ENCODE data around the gene GALNT5. TPM values are rescaled to one million over a fixed set of nuclear protein-coding genes. Genes with fewer than 3 reads are reported as not detected.

The GALNT5 gene
- total RNA-seq, 1 experiment from 2014 or later = 0.04 TPM

- H4K20me1 ChIP-seq (ENCODE audit: low read length) = no peaks in the 10 kb centered on the region
- H3K27me3 ChIP-seq (ENCODE audit: low read length) = no peaks in the 10 kb centered on the region
- no peak overlapping the region for H3K27ac ChIP-seq (ENCODE audit: low read length)
- 0 out of 2 replicates have a peak, but pooled peaks cover 7% of the 10 kb centered on the region for H3K4me1 ChIP-seq (ENCODE audit: insufficient read depth, low read length)
- ChIA-PET POLR2A (ENCODE audit: unreplicated experiment) (no interaction called here), CTCF (no interaction called here)
- no TSS peak for BruUV-seq (replicated peaks)
- H3K4me3 ChIP-seq (ENCODE audit: low read length) = no peak overlapping the region
- DNase-seq = no peak
- intact Hi-C loops (cut with micrococcal nuclease) = no loop called here
- H3K79me2 ChIP-seq (ENCODE audit: low read length) = no peaks in the 10 kb centered on the region
- no peaks in the 10 kb centered on the region for H3K9me2 ChIP-seq (replicated peaks; ENCODE audit: low read length)
- H3K36me3 ChIP-seq (ENCODE audit: low read depth, low read length) = no peaks in the 10 kb centered on the region
- H2AFZ ChIP-seq (ENCODE audit: low read length) = no peak overlapping the region
- no peaks in the 10 kb centered on the region for H3F3A ChIP-seq (ENCODE audit: low read length, unreplicated experiment)
- no peak overlapping the region for H3K4me2 ChIP-seq (ENCODE audit: low read length)
- no peak for ATAC-seq
- TF ChIP-seq EZH2phosphoT487 (IDR thresholded peaks at IDR 0.05; ENCODE audit: borderline replicate concordance, low read length) (no peak), CTCF (conservative IDR thresholded peaks at IDR 0.05; ENCODE audit: low read depth, low read length) (no peak), EZH2 (IDR thresholded peaks at IDR 0.05; ENCODE audit: low read length, unreplicated experiment) (no peak)
- no peaks in the 10 kb centered on the region for H3K9me3 ChIP-seq (ENCODE audit: low read length)
- no peak overlapping the region for H3K9ac ChIP-seq (ENCODE audit: low read length)
Measured at GRCh38 chr2:157231476-157231875, 26.0 kb upstream of the GALNT5 start.

GRCh38 chr2:157233506-157233905, 24.0 kb upstream of the GALNT5 start:
- H3K9me2 ChIP-seq (replicated peaks; ENCODE audit: low read length) = no peaks in the 10 kb centered on the region
- no peak overlapping the region for H3K9ac ChIP-seq (ENCODE audit: low read length)
- TF ChIP-seq CTCF (conservative IDR thresholded peaks at IDR 0.05; ENCODE audit: low read depth, low read length) (no peak), EZH2 (IDR thresholded peaks at IDR 0.05; ENCODE audit: low read length, unreplicated experiment) (no peak), EZH2phosphoT487 (IDR thresholded peaks at IDR 0.05; ENCODE audit: borderline replicate concordance, low read length) (no peak)
- no peaks in the 10 kb centered on the region for H3F3A ChIP-seq (ENCODE audit: low read length, unreplicated experiment)
- no peaks in the 10 kb centered on the region for H3K9me3 ChIP-seq (ENCODE audit: low read length)
- ChIA-PET POLR2A (ENCODE audit: unreplicated experiment) (no interaction called here), CTCF (no interaction called here)
- H3K4me2 ChIP-seq (ENCODE audit: low read length) = no peak overlapping the region
- BruUV-seq (replicated peaks) = no TSS peak
- 0 out of 2 replicates have a peak, but pooled peaks cover 7% of the 10 kb centered on the region for H3K4me1 ChIP-seq (ENCODE audit: insufficient read depth, low read length)
- no peaks in the 10 kb centered on the region for H3K36me3 ChIP-seq (ENCODE audit: low read depth, low read length)
- intact Hi-C loops (cut with micrococcal nuclease) = no loop called here
- no peaks in the 10 kb centered on the region for H3K27me3 ChIP-seq (ENCODE audit: low read length)
- no peak overlapping the region for H3K4me3 ChIP-seq (ENCODE audit: low read length)
- DNase-seq (peak; percentile 37), ATAC-seq (no peak)
- no peak overlapping the region for H2AFZ ChIP-seq (ENCODE audit: low read length)
- no peak overlapping the region for H3K27ac ChIP-seq (ENCODE audit: low read length)
- no peaks in the 10 kb centered on the region for H3K79me2 ChIP-seq (ENCODE audit: low read length)
- H4K20me1 ChIP-seq (ENCODE audit: low read length) = no peaks in the 10 kb centered on the region

- Histone ChIP-seq H3K9me3 (ENCODE audit: low read length) (no peaks in the 10 kb centered on the region), H3K9ac (ENCODE audit: low read length) (no peak overlapping the region), H3K4me3 (ENCODE audit: low read length) (no peak overlapping the region), H3K27ac (ENCODE audit: low read length) (no peak overlapping the region), H3K4me1 (ENCODE audit: insufficient read depth, low read length) (no peaks in the 10 kb centered on the region), H3K9me2 (replicated peaks; ENCODE audit: low read length) (no peaks in the 10 kb centered on the region), H2AFZ (ENCODE audit: low read length) (no peak overlapping the region), H4K20me1 (ENCODE audit: low read length) (no peaks in the 10 kb centered on the region), H3F3A (ENCODE audit: low read length, unreplicated experiment) (no peaks in the 10 kb centered on the region), H3K79me2 (ENCODE audit: low read length) (no peaks in the 10 kb centered on the region), H3K27me3 (ENCODE audit: low read length) (no peaks in the 10 kb centered on the region), H3K4me2 (ENCODE audit: low read length) (no peak overlapping the region), H3K36me3 (ENCODE audit: low read depth, low read length) (no peaks in the 10 kb centered on the region)
- intact Hi-C loops (cut with micrococcal nuclease) = no loop called here
- DNase-seq = no peak
- ATAC-seq = no peak
- no peak for TF ChIP-seq CTCF (conservative IDR thresholded peaks at IDR 0.05; ENCODE audit: low read depth, low read length)
- TF ChIP-seq EZH2 (IDR thresholded peaks at IDR 0.05; ENCODE audit: low read length, unreplicated experiment) = no peak
- no peak for TF ChIP-seq EZH2phosphoT487 (IDR thresholded peaks at IDR 0.05; ENCODE audit: borderline replicate concordance, low read length)
- no TSS peak for BruUV-seq (replicated peaks)
- ChIA-PET POLR2A (ENCODE audit: unreplicated experiment) (no interaction called here), CTCF (no interaction called here)
Measured at GRCh38 chr2:157236404-157236803, 21.1 kb upstream of the GALNT5 start.

All from PC-3 (cell line).